HCT116 (cell line): Measurements from ENCODE around the gene STAT4.

ENCODE experiments used
- ATF3 ChIP-seq: IDR thresholded peaks from 2 replicates; pipeline ENCODE4 v1.6.1; 2012
- CTCF ChIP-seq, 3 experiments: fragments of 200-600 bp in 1 of 3; sonication (generic) in 1 of 3; IDR thresholded peaks in 2 of 3; conservative IDR thresholded peaks in 1 of 3; 2 replicates each; pipeline ENCODE4 v1.5.1; 2012 to 2017; ENCODE audit warnings: low read depth in 2 of 3, low read length in 2 of 3, antibody characterized with exemption in 1 of 3, borderline replicate concordance in 1 of 3, control low read depth in 1 of 3, mild to moderate bottlenecking in 1 of 3, mixed read lengths in 1 of 3, mixed run types in 1 of 3, moderate library complexity in 1 of 3; ENCODE audit not compliant: insufficient read depth in 1 of 3
- EZH2 ChIP-seq: fragments of 200-600 bp; sonication (generic); IDR thresholded peaks from 2 replicates; pipeline ENCODE4 v1.6.1; 2017; ENCODE audit warnings: antibody characterized with exemption, mixed run types
- EZH2phosphoT487 ChIP-seq: fragments of 200-600 bp; IDR thresholded peaks from 2 replicates; pipeline ENCODE4 v1.6.1; 2018; ENCODE audit warnings: antibody characterized with exemption, borderline replicate concordance
- FOSL1 ChIP-seq: IDR thresholded peaks from 2 replicates; pipeline ENCODE4 v1.6.1; 2012; ENCODE audit warnings: low read depth
- MAX ChIP-seq: IDR thresholded peaks from 2 replicates; pipeline ENCODE4 v1.6.1; 2012

GRCh38 chr2:191020221-191020741, 130.5 kb downstream of the STAT4 start:
- no peak for TF ChIP-seq CTCF (IDR thresholded peaks at IDR 0.05 in 2 of 3, conservative IDR thresholded peaks at IDR 0.05 in 1 of 3; ENCODE audit: borderline replicate concordance in 1 of 3, insufficient read depth in 1 of 3, low read depth in 2 of 3, low read length in 2 of 3)
- TF ChIP-seq ATF3, result no peak; the same call in 1 of the 2 replicates
- TF ChIP-seq MAX, result peak; percentile 100
- TF ChIP-seq FOSL1, result peak; percentile 30; the same call in 1 of the 2 replicates
- TF ChIP-seq EZH2, result no peak
- TF ChIP-seq EZH2phosphoT487, result no peak
